HepG2 (cell line): Measurements from ENCODE around the gene ERBB4.

Experiments used
- CTCF ChIP-seq: sonication (generic); formaldehyde crosslinking; IDR thresholded peaks from 2 replicates; pipeline ENCODE4 v1.5.0; 2020; ENCODE audit warnings: mild to moderate bottlenecking, missing genetic modification reagents, moderate library complexity
- EP300 ChIP-seq, 3 experiments: sonication (generic) in 1 of 3; formaldehyde crosslinking in 1 of 3; IDR thresholded peaks; 2 replicates each; pipeline versions ENCODE4 v1.5.1 to v1.6.1; 2011 to 2020; ENCODE audit warnings: low read depth in 2 of 3, low read length in 2 of 3, borderline replicate concordance in 1 of 3, improper control_type of control experiment in 1 of 3, mild to moderate bottlenecking in 1 of 3, missing genetic modification reagents in 1 of 3, moderate library complexity in 1 of 3
- JUN ChIP-seq: sonication (generic); formaldehyde crosslinking; IDR thresholded peaks from 2 replicates; pipeline ENCODE4 v1.4.0; 2020; ENCODE audit warnings: mild to moderate bottlenecking, missing genetic modification reagents
- POLR2AphosphoS5 ChIP-seq: IDR thresholded peaks from 2 replicates; pipeline ENCODE4 v1.6.1; 2012; ENCODE audit warnings: low read depth, low read length

- no peak for TF ChIP-seq POLR2AphosphoS5
- TF ChIP-seq JUN (CRISPR knock-in tag), result no peak
- no peak for TF ChIP-seq EP300 (IDR thresholded peaks at IDR 0.05; ENCODE audit: low read depth in 2 of 2, low read length in 2 of 2)
- no peak for TF ChIP-seq EP300 (CRISPR knock-in tag; IDR thresholded peaks at IDR 0.05; ENCODE audit: borderline replicate concordance)
- no peak for TF ChIP-seq CTCF
Observed at GRCh38 chr2:211468217-211468616, 1070.4 kb downstream of the ERBB4 start.
